Body of pancreas (tissue), 4 donors: Measurements from ENCODE around the gene SLC25A21.

Experiments used
- CTCF ChIP-seq, 7 experiments: fragments of 450-650 bp in 4 of 7; fragments of 200-600 bp in 3 of 7; sonication (generic) in 3 of 7; IDR thresholded peaks; one replicate each; pipeline ENCODE4 v1.5.1; 2016 to 2019; ENCODE audit warnings: antibody characterized with exemption in 7 of 7
- POLR2A ChIP-seq, 3 donors: fragments of 450-650 bp; IDR thresholded peaks; one replicate each; pipeline ENCODE4 v1.6.1; 2016; ENCODE audit warnings: antibody characterized with exemption in 3 of 3, mild to moderate bottlenecking in 2 of 3

- no peak for TF ChIP-seq CTCF (IDR thresholded peaks at IDR 0.05)
- no peak for TF ChIP-seq POLR2A (IDR thresholded peaks at IDR 0.05)
Observed at GRCh38 chr14:36661506-36662257, 510.7 kb downstream of the SLC25A21 start, which contains the start of gene PAX9.
